Measurements from ENCODE around the gene CNOT6. TPM values are rescaled to one million over a fixed set of nuclear protein-coding genes. Genes with fewer than 3 reads are reported as not detected.

CNOT6 gene
- total RNA-seq, 1 donor from 2014 or later: 24.9 TPM

GRCh38 chr5:180620014-180620413, 125.8 kb downstream of the CNOT6 start:
- Mint-ChIP-seq H3K9me3 (no peaks in the 10 kb centered on the region), H3K4me1 (no peaks in the 10 kb centered on the region), H3K27ac (no peak overlapping the region), H3K4me3 (no peak overlapping the region), H3K36me3 (ENCODE audit: low read depth) (no peaks in the 10 kb centered on the region), H3K27me3 (peaks cover 5% of the 10 kb centered on the region)
- POLR2A ChIA-PET: no interaction called here
- CTCF ChIA-PET: no interaction called here
- no peak for TF ChIP-seq CTCF (IDR thresholded peaks at IDR 0.05)
- ATAC-seq (ENCODE audit: low read depth): no peak
- intact Hi-C loops (cut with micrococcal nuclease): no loop called here
- DNase-seq: no peak

- DNase-seq: no peak
- H3K4me1 Mint-ChIP-seq: no peaks in the 10 kb centered on the region
- POLR2A ChIA-PET: no interaction called here
- H3K9me3 Mint-ChIP-seq: no peaks in the 10 kb centered on the region
- H3K36me3 Mint-ChIP-seq (ENCODE audit: low read depth): no peaks in the 10 kb centered on the region
- CTCF ChIA-PET: no interaction called here
- no peak for TF ChIP-seq CTCF (IDR thresholded peaks at IDR 0.05)
- intact Hi-C loops (cut with micrococcal nuclease): no loop called here
- peaks cover 5% of the 10 kb centered on the region for H3K27me3 Mint-ChIP-seq
- no peak overlapping the region for H3K4me3 Mint-ChIP-seq
- H3K27ac Mint-ChIP-seq: no peak overlapping the region
- ATAC-seq (ENCODE audit: low read depth): no peak
These were observed 127.1 kb downstream of the CNOT6 start for GRCh38 chr5:180621311-180621710.

DNA sequence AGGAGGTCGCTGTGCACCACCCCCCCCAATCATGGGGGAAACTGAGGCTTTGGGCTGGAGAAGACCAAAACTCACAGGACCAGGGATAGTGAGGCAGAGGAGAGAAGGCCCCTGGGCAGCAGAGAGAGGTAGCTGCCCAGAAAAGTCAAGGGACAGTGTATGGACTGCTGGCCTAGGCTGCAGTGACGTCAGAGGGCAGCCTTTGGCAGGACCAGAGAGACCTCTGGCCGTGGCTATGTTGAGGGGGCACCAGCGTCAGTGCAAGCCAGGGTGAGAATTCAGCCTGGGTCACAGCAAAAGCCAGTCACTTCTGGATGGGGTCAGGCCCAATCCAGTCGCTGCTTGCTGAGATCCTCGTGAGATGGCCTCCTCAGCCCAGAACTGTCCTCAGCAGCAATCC, 128.7 kb downstream of the CNOT6 start:
- peaks cover 5% of the 10 kb centered on the region for H3K27me3 Mint-ChIP-seq
- H3K4me3 Mint-ChIP-seq: no peak overlapping the region
- DNase-seq (no peak), ATAC-seq (ENCODE audit: low read depth) (no peak)
- H3K36me3 Mint-ChIP-seq (ENCODE audit: low read depth): no peaks in the 10 kb centered on the region
- POLR2A ChIA-PET: no interaction called here
- CTCF ChIA-PET: no interaction called here
- no peak for TF ChIP-seq CTCF (IDR thresholded peaks at IDR 0.05)
- intact Hi-C loops (cut with micrococcal nuclease): no loop called here
- H3K4me1 Mint-ChIP-seq: no peaks in the 10 kb centered on the region
- no peaks in the 10 kb centered on the region for H3K9me3 Mint-ChIP-seq
- H3K27ac Mint-ChIP-seq: no peak overlapping the region

DNA sequence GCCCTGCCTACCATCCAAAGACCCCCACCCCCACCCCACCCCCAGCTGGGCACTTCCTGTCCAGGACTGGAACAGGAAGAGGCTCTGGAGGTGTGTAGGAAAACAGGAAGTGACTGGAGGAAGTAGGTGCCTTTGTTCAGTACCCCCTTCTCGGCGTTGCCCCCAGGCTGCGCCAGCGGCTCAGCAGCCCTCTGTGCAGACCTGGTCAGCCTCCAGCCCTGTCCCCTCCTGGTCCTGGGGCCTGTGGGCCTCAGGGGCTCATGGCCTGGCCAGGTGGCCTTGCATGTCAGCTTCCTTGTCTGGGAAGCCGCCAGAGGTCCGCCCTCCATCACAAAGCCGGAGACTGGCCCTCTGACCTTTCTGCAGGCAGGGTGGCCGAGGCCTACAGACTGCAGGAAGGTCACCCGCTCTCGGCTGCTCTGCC, 129.2 kb downstream of the CNOT6 start:
- DNase-seq (no peak), ATAC-seq (ENCODE audit: low read depth) (no peak)
- Mint-ChIP-seq H3K27me3 (peaks cover 4% of the 10 kb centered on the region), H3K4me1 (no peaks in the 10 kb centered on the region), H3K36me3 (ENCODE audit: low read depth) (no peaks in the 10 kb centered on the region), H3K9me3 (no peaks in the 10 kb centered on the region), H3K4me3 (no peak overlapping the region), H3K27ac (no peak overlapping the region)
- TF ChIP-seq CTCF (IDR thresholded peaks at IDR 0.05): no peak
- intact Hi-C loops (cut with micrococcal nuclease): no loop called here
- POLR2A ChIA-PET: no interaction called here
- CTCF ChIA-PET: no interaction called here

DNA sequence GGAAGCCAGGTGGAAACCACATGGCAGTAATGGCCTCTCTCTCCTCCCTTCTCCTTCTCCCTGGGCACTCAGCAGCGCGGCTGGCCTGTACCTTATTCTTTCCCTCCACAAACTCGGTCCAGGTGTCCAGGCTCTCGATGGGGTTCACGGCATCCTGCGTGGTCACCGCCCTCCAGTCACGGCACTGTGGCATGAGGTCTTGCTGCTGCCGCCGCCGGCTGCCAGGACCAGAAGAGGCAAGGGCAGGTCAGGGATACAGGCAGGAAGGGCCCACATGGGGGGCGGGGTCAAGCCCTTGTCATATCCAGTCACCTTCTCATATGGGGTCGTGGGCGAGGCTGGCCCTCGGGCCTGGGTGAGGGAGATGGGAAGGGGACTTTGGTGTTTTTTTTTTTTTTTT, 129.7 kb downstream of the CNOT6 start:
- Mint-ChIP-seq H3K27ac (no peak overlapping the region), H3K27me3 (peaks cover 3% of the 10 kb centered on the region), H3K36me3 (ENCODE audit: low read depth) (no peaks in the 10 kb centered on the region), H3K9me3 (no peaks in the 10 kb centered on the region), H3K4me3 (no peak overlapping the region), H3K4me1 (no peaks in the 10 kb centered on the region)
- no peak for TF ChIP-seq CTCF (IDR thresholded peaks at IDR 0.05)
- POLR2A ChIA-PET: no interaction called here
- ATAC-seq (ENCODE audit: low read depth): no peak
- intact Hi-C loops (cut with micrococcal nuclease): no loop called here
- DNase-seq: no peak
- CTCF ChIA-PET: no interaction called here

All from activated B cell treated with CpG ODN at 0.5 μM for 24 hours (primary cell).